Measurements from ENCODE around the gene TAF11L6.
"Not testable (repeated sequence)": the region's sequence is repeated elsewhere in the genome, so short reads cannot be mapped to it uniquely, and the experiment has no call there.

The TAF11L6 gene

DNA sequence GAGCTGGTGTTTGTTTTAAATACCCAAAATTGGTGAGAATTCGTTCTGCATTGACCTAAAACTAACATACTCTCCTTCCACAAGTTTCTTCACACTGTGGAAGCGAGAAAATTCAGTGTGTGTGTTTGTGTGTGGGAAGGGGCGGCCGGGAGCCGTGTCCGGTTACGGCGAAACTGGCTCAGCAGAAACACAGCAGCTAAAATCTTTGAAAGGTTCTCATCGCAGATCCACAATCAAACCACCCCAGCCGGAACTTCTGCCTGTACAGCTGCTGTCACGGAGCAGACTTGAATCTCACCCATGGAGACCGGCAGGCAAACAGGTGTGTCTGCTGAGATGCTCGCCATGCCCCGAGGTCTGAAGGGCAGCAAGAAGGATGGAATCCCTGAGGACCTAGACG, at the start of gene TAF11L6:
Gene TAF11L6, plus strand, starts transcription at position 301 of the 400 bp plus-strand sequence.
- not testable (repeated sequence) for DNase-seq (ENCODE audit: low read depth in 2 of 2)

DNA sequence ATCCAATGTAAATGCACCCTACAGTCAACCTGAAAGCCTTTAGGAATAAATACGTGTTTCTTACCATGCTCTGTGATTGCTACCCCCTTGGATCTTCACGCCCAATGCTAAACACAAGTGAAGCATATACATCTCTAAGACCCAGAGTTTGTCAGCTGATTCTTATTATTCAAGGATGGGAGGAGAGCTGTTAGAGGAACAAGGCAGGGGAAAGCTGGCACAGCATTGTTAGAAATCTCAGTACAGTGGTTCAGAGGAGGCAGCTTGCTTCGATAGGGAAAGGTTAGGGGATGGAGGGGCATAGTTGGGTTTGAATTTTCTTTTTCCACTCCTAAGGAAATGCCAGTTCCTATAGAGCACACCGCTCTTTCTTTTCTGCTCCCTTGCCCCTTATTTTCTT, 47.1 kb upstream of the TAF11L6 start:
- no peak for DNase-seq (ENCODE audit: low read depth in 2 of 2)

DNA sequence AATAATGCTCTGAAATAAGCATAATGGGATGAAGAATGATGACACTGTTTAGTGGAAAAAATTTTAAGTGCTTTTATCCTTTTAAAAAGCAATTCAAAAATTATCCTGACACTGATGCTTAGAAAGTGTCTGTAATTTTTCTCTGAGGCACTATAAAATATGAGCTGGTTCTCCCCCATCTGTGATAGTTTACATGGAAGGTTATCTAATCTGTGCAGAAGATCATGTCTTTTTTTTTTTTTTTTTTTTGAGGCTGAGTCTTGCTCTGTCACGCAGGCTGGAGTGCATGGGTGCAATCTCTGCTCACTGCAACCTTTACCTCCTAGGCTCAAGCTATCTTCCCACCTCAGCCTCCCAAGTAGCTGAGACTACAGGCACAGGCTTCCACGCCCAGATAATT, 45.7 kb upstream of the TAF11L6 start:
- DNase-seq (ENCODE audit: low read depth in 2 of 2), result no peak

DNA sequence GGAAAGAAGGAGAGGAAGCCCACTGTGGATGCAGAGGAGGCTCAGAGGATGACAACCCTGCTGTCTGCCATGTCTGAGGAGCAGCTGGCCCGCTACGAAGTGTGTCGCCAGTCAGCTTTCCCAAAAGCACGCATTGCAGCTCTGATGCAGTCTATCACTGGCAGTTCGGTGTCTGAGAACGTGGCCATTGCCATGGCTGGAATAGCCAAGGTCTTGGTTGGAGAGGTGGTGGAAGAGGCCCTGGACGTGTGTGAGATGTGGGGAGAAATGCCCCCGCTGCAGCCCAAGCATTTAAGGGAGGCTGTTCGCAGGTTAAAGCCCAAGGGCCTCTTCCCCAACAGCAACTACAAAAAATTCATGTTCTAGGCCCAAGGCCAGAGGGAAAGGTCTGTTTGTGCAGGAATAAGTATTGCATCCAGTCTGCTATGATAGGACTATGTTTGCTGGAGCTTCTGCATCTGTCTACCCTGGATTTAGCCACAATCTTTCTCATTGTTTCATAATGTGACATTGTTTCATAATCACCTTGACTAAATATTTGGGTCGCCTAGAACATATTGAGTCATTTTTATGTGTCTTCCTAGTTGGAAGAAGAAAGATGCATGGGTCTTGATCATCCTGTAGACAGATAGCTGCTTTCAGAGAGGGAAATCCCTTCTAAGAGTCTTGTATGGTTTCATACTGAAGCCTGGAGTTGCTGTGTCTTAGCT, 41.9 kb upstream of the TAF11L6 start:
- not testable (repeated sequence) for DNase-seq (ENCODE audit: low read depth in 2 of 2)

DNA sequence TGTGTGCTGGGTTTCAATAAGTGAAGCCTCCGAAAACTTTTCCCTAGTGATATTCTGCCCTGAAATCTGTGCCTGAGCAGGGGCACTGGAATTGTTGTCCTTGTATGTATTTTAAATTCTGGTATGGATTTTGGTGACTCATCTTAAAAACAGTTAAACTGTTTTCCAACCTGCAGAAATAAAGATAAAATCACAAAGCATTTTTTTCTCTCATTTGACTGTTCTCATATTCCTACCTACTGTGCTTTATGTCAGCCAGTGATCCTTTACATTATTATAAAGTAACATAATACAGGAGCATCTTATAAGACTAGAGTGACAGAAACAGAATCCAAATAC, 41.3 kb upstream of the TAF11L6 start:
- DNase-seq (ENCODE audit: low read depth in 2 of 2), result no peak

DNA sequence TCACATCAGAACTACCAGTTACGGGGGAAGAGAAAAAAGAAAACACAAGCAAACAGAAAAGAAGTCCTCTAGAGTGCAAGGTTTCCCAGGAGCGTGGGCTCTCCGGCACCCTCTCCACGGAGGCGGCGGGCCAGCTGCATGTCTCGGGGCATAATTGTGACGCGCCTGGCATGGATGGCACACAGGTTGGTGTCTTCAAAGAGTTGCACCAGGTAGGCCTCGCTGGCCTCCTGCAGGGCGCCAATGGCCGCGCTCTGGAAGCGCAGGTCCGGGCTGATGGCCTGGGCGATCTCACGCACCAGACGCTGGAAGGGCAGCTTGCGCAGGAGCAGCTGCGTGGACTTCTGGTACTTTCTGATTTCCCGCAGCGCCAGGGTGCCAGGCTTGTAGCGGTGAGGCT, 37.2 kb upstream of the TAF11L6 start:
- DNase-seq (ENCODE audit: low read depth in 2 of 2), result not testable (repeated sequence)

DNA sequence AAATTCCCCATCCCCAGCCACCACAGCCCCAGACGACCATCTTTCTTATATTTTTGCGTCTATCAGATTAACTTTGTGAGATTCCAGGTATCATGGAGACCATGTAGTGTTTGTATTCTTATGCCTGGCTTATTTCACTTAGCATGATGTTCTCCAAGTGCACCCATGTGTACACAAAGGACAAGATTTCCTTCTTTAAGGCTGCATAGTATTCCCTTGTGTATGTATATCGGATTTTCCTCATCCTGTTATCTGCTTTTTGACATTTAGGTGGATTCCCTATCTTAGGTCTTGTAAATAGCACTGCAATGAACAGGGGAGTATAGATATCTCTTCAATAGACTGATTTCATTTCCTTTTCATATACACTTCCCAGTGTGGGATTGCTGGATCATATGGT, 35.7 kb upstream of the TAF11L6 start:
- no peak for DNase-seq (ENCODE audit: low read depth in 2 of 2)

DNA sequence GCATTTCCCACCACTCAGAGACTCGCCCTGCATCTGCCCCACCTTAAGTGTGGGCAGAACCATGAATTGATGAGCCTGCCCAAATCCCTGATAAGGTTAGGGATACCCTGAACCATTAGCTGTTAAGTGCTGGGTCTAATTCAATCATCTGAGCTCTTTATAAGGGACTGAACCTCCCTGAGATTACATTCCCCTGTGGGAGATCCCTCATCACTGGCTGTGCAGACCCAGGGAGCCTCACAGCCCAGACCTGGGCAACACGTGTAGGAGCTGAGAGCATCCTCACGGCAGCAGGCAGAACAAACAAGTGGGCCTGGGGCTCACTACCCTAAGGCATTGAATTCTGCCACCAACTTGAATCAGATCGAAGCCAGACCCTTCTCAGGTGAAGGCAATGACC, 31.0 kb upstream of the TAF11L6 start:
- DNase-seq (ENCODE audit: low read depth in 2 of 2), result no peak

DNA sequence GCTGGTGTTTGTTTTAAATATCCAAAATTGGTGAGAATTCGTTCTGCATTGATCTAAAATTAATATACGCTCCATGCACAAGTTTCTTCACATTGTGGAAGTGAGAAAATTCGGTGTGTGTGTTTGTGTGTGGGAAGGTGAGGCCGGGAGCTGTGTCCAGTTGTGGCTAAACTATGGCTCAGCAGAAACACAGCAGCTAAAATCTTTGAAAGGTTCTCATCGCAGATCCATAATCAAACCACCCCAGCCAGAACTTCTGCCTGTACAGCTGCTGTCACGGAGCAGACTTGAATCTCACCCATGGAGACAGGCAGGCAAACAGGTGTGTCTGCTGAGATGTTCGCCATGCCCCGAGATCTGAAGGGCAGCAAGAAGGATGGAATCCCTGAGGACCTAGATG, 30.5 kb upstream of the TAF11L6 start, which contains the start of gene TAF11L2:
Gene TAF11L2, plus strand, starts transcription at position 301 of the 400 bp plus-strand sequence.
- DNase-seq (ENCODE audit: low read depth in 2 of 2), result not testable (repeated sequence)

DNA sequence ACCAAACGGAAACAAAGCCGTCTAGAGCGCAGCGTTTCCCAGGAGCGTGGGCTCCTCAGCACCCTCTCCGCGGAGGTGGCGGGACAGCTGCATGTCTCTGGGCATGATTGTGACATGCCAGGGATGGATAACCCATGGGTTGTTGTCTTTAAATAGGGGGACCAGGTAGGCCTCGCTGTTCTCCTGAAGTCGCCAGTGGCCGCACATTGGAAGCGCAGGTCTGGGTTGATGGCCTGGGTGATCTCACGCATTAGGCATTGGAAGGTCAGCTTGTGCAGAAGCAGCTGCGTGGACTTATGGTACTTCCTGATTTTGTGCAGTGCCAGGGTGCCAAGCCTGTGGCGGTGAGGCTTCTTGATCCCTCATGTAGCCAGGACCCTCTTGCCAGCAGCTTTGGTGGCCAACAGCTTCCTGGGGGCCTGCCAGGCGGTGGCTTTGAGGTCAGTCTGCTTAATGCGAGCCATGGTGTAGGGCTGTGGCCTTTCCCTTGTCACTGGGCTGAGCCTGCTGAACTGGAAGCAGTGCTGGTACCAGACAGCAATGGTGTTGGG, 16.6 kb upstream of the TAF11L6 start:
- no peak for DNase-seq (ENCODE audit: low read depth in 2 of 2)

DNA sequence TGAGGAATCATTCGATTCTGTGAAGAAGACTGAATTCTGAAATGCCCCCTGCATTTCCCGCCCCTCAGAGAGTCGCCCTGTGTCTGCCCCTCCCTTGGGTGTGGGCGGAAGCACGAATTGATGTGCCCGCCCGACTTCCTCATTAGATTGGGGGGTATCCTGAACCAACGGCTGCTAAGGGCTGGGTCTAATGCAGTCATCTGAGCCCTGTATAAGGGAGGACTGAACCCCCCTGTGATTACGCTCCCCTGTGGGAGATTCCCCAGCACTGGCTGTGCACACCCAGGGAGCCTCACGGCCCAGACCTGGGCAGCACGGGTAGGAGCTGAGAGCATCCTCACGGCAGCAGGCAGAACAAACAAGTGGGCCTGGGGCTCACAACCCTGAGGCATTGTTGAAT, 10.9 kb upstream of the TAF11L6 start:
- DNase-seq (ENCODE audit: low read depth in 2 of 2), result not testable (repeated sequence)

DNA sequence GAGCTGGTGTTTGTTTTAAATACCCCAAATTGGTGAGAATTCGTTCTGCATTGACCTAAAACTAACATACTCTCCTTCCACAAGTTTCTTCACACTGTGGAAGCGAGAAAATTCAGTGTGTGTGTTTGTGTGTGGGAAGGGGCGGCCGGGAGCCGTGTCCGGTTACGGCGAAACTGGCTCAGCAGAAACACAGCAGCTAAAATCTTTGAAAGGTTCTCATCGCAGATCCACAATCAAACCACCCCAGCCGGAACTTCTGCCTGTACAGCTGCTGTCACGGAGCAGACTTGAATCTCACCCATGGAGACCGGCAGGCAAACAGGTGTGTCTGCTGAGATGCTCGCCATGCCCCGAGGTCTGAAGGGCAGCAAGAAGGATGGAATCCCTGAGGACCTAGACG, 10.4 kb upstream of the TAF11L6 start, which contains the start of gene TAF11L3:
Gene TAF11L3, plus strand, starts transcription at position 301 of the 400 bp plus-strand sequence.
- not testable (repeated sequence) for DNase-seq (ENCODE audit: low read depth in 2 of 2)

DNA sequence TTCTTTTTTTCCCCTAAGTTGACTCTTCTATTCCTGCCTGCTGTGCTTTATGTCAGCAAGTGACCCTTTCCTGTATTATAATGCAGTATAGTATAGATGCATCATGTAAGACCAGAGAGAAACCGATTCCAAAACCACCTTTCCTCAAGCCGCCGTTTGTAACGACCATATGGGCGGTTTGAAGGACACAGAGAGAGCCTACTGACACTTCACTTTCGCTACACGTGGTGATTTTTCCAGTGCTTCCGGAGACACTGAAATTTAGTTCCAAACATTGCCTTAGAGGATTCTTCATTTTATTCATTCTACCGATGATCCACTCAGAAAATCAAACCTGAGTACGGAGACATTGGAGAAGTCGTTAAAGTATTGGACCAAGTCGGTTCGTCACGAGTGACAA, 9.0 kb upstream of the TAF11L6 start:
- DNase-seq (ENCODE audit: low read depth in 2 of 2), result not testable (repeated sequence)

DNA sequence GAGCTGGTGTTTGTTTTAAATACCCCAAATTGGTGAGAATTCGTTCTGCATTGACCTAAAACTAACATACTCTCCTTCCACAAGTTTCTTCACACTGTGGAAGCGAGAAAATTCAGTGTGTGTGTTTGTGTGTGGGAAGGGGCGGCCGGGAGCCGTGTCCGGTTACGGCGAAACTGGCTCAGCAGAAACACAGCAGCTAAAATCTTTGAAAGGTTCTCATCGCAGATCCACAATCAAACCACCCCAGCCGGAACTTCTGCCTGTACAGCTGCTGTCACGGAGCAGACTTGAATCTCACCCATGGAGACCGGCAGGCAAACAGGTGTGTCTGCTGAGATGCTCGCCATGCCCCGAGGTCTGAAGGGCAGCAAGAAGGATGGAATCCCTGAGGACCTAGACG, 7.0 kb upstream of the TAF11L6 start, which contains the start of gene TAF11L4:
Gene TAF11L4, plus strand, starts transcription at position 301 of the 400 bp plus-strand sequence.
- DNase-seq (ENCODE audit: low read depth in 2 of 2), result not testable (repeated sequence)

DNA sequence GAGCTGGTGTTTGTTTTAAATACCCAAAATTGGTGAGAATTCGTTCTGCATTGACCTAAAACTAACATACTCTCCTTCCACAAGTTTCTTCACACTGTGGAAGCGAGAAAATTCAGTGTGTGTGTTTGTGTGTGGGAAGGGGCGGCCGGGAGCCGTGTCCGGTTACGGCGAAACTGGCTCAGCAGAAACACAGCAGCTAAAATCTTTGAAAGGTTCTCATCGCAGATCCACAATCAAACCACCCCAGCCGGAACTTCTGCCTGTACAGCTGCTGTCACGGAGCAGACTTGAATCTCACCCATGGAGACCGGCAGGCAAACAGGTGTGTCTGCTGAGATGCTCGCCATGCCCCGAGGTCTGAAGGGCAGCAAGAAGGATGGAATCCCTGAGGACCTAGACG, 3.5 kb upstream of the TAF11L6 start, which contains the start of gene TAF11L5:
Gene TAF11L5, plus strand, starts transcription at position 301 of the 400 bp plus-strand sequence.
- not testable (repeated sequence) for DNase-seq (ENCODE audit: low read depth in 2 of 2)

DNA sequence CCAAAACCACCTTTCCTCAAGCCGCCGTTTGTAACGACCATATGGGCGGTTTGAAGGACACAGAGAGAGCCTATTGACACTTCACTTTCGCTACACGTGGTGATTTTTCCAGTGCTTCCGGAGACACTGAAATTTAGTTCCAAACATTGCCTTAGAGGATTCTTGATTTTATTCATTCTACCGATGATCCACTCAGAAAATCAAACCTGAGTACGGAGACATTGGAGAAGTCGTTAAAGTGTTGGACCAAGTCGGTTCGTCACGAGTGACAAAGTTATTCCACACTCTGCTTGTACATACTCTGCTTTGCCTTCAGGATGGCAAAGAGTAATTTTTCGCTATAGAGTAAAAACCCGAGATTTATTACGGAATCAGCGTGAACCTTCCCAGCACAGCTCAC, 2.0 kb upstream of the TAF11L6 start:
- not testable (repeated sequence) for DNase-seq (ENCODE audit: low read depth in 2 of 2)

Measured in stimulated activated CD8-positive, alpha-beta memory T cell treated with anti-CD3 and anti-CD28 coated beads, Interleukin-7, amount 100 ng/mL, for 4 hours (primary cell).